GM12891 (cell line): ENCODE data around the gene VWA7.

ENCODE experiments used
- PAX5 ChIP-seq: IDR thresholded peaks from 2 replicates; pipeline ENCODE4 v1.6.1; 2011; ENCODE audit warnings: low read length, moderate library complexity, mild to moderate bottlenecking; ENCODE audit not compliant: insufficient read depth, severe bottlenecking
- POLR2A ChIP-seq: IDR thresholded peaks from 2 replicates; pipeline ENCODE4 v1.6.1; 2011; ENCODE audit warnings: low read depth, low read length, control low read depth
- POLR2AphosphoS5 ChIP-seq: IDR thresholded peaks from 2 replicates; pipeline ENCODE4 v1.6.1; 2011; ENCODE audit warnings: low read depth, low read length, control low read depth
- POU2F2 ChIP-seq: IDR thresholded peaks from 2 replicates; pipeline ENCODE4 v1.6.1; 2011; ENCODE audit warnings: low read depth, mild to moderate bottlenecking, control low read depth, low read length, moderate library complexity

- TF ChIP-seq POLR2AphosphoS5 (no peak), POLR2A (no peak), PAX5 (no peak), POU2F2 (no peak)
These were observed 59.5 kb downstream of the VWA7 start for GRCh38 chr6:31717499-31718222.
